HEK293 (cell line): Measurements from ENCODE around the gene SERAC1.

ENCODE experiments used
- CTCF ChIA-PET: fragments of 350-600 bp; formaldehyde crosslinking; extraction: SDS; loops from one replicate; lab custom pipeline; 2021; ENCODE audit warnings: antibody characterized with exemption; lab: Yijun Ruan, JAX
- POLR2A ChIA-PET: fragments of 300-600 bp; formaldehyde crosslinking; extraction: SDS; loops from one replicate; lab custom pipeline; 2020; ENCODE audit warnings: antibody characterized with exemption, inconsistent platforms; lab: Yijun Ruan, JAX
- H3K27ac ChIP-seq: fragments of 200-500 bp; sonication (Bioruptor generic); 2 replicates; pipeline ENCODE4 v1.5.1; 2014; ENCODE audit warnings: low read depth, low read length, control low read depth, inconsistent platforms; ENCODE audit errors: extremely low read depth
- H3K36me3 ChIP-seq, 2 experiments: fragments of 200-500 bp in 1 of 2; sonication (Bioruptor generic) in 1 of 2; 1 replicate in 1 of 2; 2 replicates in 1 of 2; pipeline ENCODE4 v1.5.1; 2014 to 2017; ENCODE audit warnings: inconsistent platforms in 2 of 2, low read length in 2 of 2; ENCODE audit not compliant: control insufficient read depth in 2 of 2, insufficient read depth in 1 of 2
- H3K4me1 ChIP-seq: fragments of 200-500 bp; sonication (Bioruptor generic); 2 replicates; pipeline ENCODE4 v1.5.1; 2014; ENCODE audit warnings: mild to moderate bottlenecking, low read length, inconsistent platforms; ENCODE audit not compliant: control insufficient read depth, insufficient read depth
- H3K4me3 ChIP-seq: 2 replicates; pipeline ENCODE4 v1.5.1; 2011; ENCODE audit warnings: low read depth, mild to moderate bottlenecking, control low read depth, low read length, moderate library complexity
- H3K9me3 ChIP-seq: fragments of 200-500 bp; sonication (Bioruptor generic); 2 replicates; pipeline ENCODE4 v1.5.1; 2014; ENCODE audit warnings: low read depth, low read length, inconsistent platforms; ENCODE audit not compliant: control insufficient read depth, insufficient read depth
- BCL11A ChIP-seq: fragments of 450-650 bp; formaldehyde crosslinking; IDR thresholded peaks from 2 replicates; pipeline ENCODE4 v1.5.1; 2016; ENCODE audit warnings: low read depth, missing biosample characterization, missing genetic modification characterization
- GFI1B ChIP-seq: fragments of 450-650 bp; formaldehyde crosslinking; IDR thresholded peaks from 2 replicates; pipeline ENCODE4 v1.5.1; 2016; ENCODE audit warnings: missing biosample characterization, missing genetic modification characterization
- HOXD13 ChIP-seq: sonication (generic); formaldehyde crosslinking; IDR thresholded peaks from 2 replicates; pipeline ENCODE4 v1.8.0; 2022; ENCODE audit warnings: missing genetic modification reagents, borderline replicate concordance
- MYNN ChIP-seq: fragments of 450-650 bp; formaldehyde crosslinking; IDR thresholded peaks from 2 replicates; pipeline ENCODE4 v1.5.1; 2016; ENCODE audit warnings: missing biosample characterization, missing genetic modification characterization, borderline replicate concordance
- OSR2 ChIP-seq: fragments of 450-650 bp; formaldehyde crosslinking; IDR thresholded peaks from 2 replicates; pipeline ENCODE4 v1.5.1; 2016; ENCODE audit warnings: missing biosample characterization, missing genetic modification characterization
- SCRT1 ChIP-seq: fragments of 450-650 bp; formaldehyde crosslinking; IDR thresholded peaks from 2 replicates; pipeline ENCODE4 v1.5.1; 2016; ENCODE audit warnings: missing biosample characterization, missing genetic modification characterization, borderline replicate concordance
- SCRT2 ChIP-seq: fragments of 450-650 bp; formaldehyde crosslinking; IDR thresholded peaks from 2 replicates; pipeline ENCODE4 v1.5.1; 2016; ENCODE audit warnings: missing biosample characterization, missing genetic modification characterization
- TCF7L2 ChIP-seq: IDR thresholded peaks from 2 replicates; pipeline ENCODE4 v1.6.1; 2011; ENCODE audit warnings: low read depth, mild to moderate bottlenecking, inconsistent platforms, low read length, moderate library complexity, borderline replicate concordance
- ZBTB20 ChIP-seq: fragments of 450-650 bp; formaldehyde crosslinking; IDR thresholded peaks from 2 replicates; pipeline ENCODE4 v1.5.1; 2016; ENCODE audit warnings: missing biosample characterization, missing genetic modification characterization
- ZEB2 ChIP-seq: fragments of 450-650 bp; formaldehyde crosslinking; IDR thresholded peaks from 2 replicates; pipeline ENCODE4 v1.5.1; 2016; ENCODE audit warnings: missing biosample characterization, missing genetic modification characterization
- ZIC2 ChIP-seq: fragments of 450-650 bp; formaldehyde crosslinking; IDR thresholded peaks from 2 replicates; pipeline ENCODE4 v1.5.1; 2016; ENCODE audit warnings: missing biosample characterization, missing genetic modification characterization
- ZNF112 ChIP-seq: fragments of 450-650 bp; formaldehyde crosslinking; IDR thresholded peaks from 2 replicates; pipeline ENCODE4 v1.5.0; 2017; ENCODE audit warnings: missing biosample characterization, missing genetic modification characterization
- ZNF133 ChIP-seq: fragments of 450-650 bp; formaldehyde crosslinking; IDR thresholded peaks from 2 replicates; pipeline ENCODE4 v1.5.1; 2016; ENCODE audit warnings: missing biosample characterization, missing genetic modification characterization
- ZNF138 ChIP-seq: fragments of 450-650 bp; formaldehyde crosslinking; IDR thresholded peaks from 2 replicates; pipeline ENCODE4 v1.5.1; 2016; ENCODE audit warnings: missing biosample characterization, missing genetic modification characterization, borderline replicate concordance
- ZNF169 ChIP-seq: fragments of 450-650 bp; formaldehyde crosslinking; IDR thresholded peaks from 2 replicates; pipeline ENCODE4 v1.5.1; 2016; ENCODE audit warnings: missing biosample characterization, missing genetic modification characterization
- ZNF239 ChIP-seq: fragments of 450-650 bp; formaldehyde crosslinking; IDR thresholded peaks from 2 replicates; pipeline ENCODE4 v1.5.1; 2016; ENCODE audit warnings: missing biosample characterization, missing genetic modification characterization
- ZNF274 ChIP-seq, 2 experiments: fragments of 200-500 bp in 1 of 2; fragments of 450-650 bp in 1 of 2; sonication (Bioruptor generic) in 1 of 2; formaldehyde crosslinking in 1 of 2; IDR thresholded peaks; 2 replicates each; pipeline versions ENCODE4 v1.5.1 to v1.6.1; 2014 to 2016; ENCODE audit warnings: borderline replicate concordance in 1 of 2, inconsistent platforms in 1 of 2, low read length in 1 of 2, missing biosample characterization in 1 of 2, missing genetic modification characterization in 1 of 2
- ZNF549 ChIP-seq: fragments of 450-650 bp; IDR thresholded peaks from 2 replicates; pipeline ENCODE4 v1.5.1; 2018; ENCODE audit warnings: missing biosample characterization, missing genetic modification characterization, mild to moderate bottlenecking, inconsistent platforms, moderate library complexity
- ZNF571 ChIP-seq: fragments of 450-650 bp; formaldehyde crosslinking; IDR thresholded peaks from 2 replicates; pipeline ENCODE4 v1.5.0; 2017; ENCODE audit warnings: missing biosample characterization, missing genetic modification characterization
- ZNF843 ChIP-seq: fragments of 450-650 bp; formaldehyde crosslinking; IDR thresholded peaks from 2 replicates; pipeline ENCODE4 v1.5.1; 2016; ENCODE audit warnings: missing biosample characterization, missing genetic modification characterization
- TF ChIP-seq, protein P1 (sequence below): fragments of 450-650 bp; formaldehyde crosslinking; IDR thresholded peaks from 2 replicates; pipeline ENCODE4 v1.5.1; 2017; ENCODE audit warnings: missing biosample characterization, missing genetic modification characterization
- TF ChIP-seq, protein P2 (sequence below): fragments of 450-650 bp; formaldehyde crosslinking; IDR thresholded peaks from 2 replicates; pipeline ENCODE4; 2016; ENCODE audit warnings: missing biosample characterization, missing genetic modification characterization
- TF ChIP-seq, protein P3 (sequence below): fragments of 450-650 bp; formaldehyde crosslinking; IDR thresholded peaks from 2 replicates; pipeline ENCODE4 v1.5.1; 2016; ENCODE audit warnings: missing biosample characterization, missing genetic modification characterization, low read depth
- TF ChIP-seq, protein P4 (sequence below): fragments of 450-650 bp; formaldehyde crosslinking; IDR thresholded peaks from 2 replicates; pipeline ENCODE4 v1.5.1; 2016; ENCODE audit warnings: missing biosample characterization, missing genetic modification characterization
- TF ChIP-seq, protein P5 (sequence below): fragments of 450-650 bp; formaldehyde crosslinking; conservative IDR thresholded peaks from 2 replicates; pipeline ENCODE4 v1.5.1; 2016; ENCODE audit warnings: low read depth, missing biosample characterization, missing genetic modification characterization

Gene SERAC1

DNA sequence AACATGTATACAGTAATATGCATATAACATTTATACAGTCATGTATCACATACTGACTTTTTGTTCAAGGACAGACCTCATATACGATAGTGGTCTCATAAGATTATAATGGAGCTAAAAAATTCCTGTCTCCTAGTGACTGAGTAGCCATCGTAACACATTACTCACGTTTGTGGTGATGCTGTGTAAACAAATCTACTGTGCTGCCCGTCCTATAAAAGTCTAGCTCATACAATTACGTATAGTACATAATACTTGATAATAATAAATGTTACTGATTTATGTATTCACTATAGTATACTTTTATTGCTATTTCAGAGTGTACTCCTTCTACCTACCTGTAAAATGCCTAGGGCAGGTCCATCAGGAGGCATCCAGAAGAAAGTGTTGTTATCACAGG, 17.4 kb downstream of the SERAC1 start:
- H3K9me3 ChIP-seq, result no peaks in the 10 kb centered on the region
- peaks cover 5% of the 10 kb centered on the region; the same call in 1 of the 2 replicates for H3K4me1 ChIP-seq
- peaks cover 9 to 30% of the 10 kb centered on the region in 2 experiments for H3K36me3 ChIP-seq
- TF ChIP-seq, protein P1, sequence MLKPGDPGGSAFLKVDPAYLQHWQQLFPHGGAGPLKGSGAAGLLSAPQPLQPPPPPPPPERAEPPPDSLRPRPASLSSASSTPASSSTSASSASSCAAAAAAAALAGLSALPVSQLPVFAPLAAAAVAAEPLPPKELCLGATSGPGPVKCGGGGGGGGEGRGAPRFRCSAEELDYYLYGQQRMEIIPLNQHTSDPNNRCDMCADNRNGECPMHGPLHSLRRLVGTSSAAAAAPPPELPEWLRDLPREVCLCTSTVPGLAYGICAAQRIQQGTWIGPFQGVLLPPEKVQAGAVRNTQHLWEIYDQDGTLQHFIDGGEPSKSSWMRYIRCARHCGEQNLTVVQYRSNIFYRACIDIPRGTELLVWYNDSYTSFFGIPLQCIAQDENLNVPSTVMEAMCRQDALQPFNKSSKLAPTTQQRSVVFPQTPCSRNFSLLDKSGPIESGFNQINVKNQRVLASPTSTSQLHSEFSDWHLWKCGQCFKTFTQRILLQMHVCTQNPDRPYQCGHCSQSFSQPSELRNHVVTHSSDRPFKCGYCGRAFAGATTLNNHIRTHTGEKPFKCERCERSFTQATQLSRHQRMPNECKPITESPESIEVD (tag by site-specific recombination), result peak; percentile 77
- peak; percentile 57; the same call in 1 of the 2 replicates for TF ChIP-seq ZNF843 (tag by site-specific recombination)
- no peak for TF ChIP-seq ZNF138 (tag by site-specific recombination)
- 0 out of 2 replicates have a peak, but pooled peaks have one; percentile 17 for TF ChIP-seq BCL11A
- TF ChIP-seq, protein P2, sequence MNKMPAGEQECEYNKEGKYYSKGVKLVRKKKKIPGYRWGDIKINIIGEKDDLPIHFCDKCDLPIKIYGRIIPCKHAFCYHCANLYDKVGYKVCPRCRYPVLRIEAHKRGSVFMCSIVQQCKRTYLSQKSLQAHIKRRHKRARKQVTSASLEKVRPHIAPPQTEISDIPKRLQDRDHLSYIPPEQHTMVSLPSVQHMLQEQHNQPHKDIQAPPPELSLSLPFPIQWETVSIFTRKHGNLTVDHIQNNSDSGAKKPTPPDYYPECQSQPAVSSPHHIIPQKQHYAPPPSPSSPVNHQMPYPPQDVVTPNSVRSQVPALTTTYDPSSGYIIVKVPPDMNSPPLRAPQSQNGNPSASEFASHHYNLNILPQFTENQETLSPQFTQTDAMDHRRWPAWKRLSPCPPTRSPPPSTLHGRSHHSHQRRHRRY (tag by site-specific recombination), result no peak
- no peak for TF ChIP-seq TCF7L2
- TF ChIP-seq ZEB2, result peak; percentile 57; the same call in 1 of the 2 replicates
- TF ChIP-seq ZNF239 (tag by site-specific recombination), result no peak
- TF ChIP-seq ZNF274 (IDR thresholded peaks at IDR 0.05; ENCODE audit: low read length), result no peak
- no peak for TF ChIP-seq ZNF274 (tag by site-specific recombination; IDR thresholded peaks at IDR 0.05; ENCODE audit: borderline replicate concordance)
- peak; percentile 75; the same call in 1 of the 2 replicates for TF ChIP-seq OSR2 (tag by site-specific recombination)
- no peak for TF ChIP-seq SCRT2
- TF ChIP-seq ZNF549 (tag by site-specific recombination), result peak; percentile 92
- no peak for TF ChIP-seq ZNF169 (tag by site-specific recombination)
- 0 out of 2 replicates have a peak, but pooled peaks have one; percentile 18 for TF ChIP-seq HOXD13 (CRISPR knock-in tag)
- no peak for TF ChIP-seq MYNN
- TF ChIP-seq, protein P3, sequence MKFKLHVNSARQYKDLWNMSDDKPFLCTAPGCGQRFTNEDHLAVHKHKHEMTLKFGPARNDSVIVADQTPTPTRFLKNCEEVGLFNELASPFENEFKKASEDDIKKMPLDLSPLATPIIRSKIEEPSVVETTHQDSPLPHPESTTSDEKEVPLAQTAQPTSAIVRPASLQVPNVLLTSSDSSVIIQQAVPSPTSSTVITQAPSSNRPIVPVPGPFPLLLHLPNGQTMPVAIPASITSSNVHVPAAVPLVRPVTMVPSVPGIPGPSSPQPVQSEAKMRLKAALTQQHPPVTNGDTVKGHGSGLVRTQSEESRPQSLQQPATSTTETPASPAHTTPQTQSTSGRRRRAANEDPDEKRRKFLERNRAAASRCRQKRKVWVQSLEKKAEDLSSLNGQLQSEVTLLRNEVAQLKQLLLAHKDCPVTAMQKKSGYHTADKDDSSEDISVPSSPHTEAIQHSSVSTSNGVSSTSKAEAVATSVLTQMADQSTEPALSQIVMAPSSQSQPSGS (tag by site-specific recombination), result 0 out of 2 replicates have a peak, but pooled peaks have one; percentile 20
- no peak for TF ChIP-seq ZNF571
- TF ChIP-seq ZNF133 (tag by site-specific recombination), result no peak
- TF ChIP-seq ZBTB20 (tag by site-specific recombination), result no peak
- TF ChIP-seq, all 188 proteins: peak for 8
- H3K4me3 ChIP-seq, result no peak overlapping the region
- ChIA-PET CTCF (interaction anchor here (0.5 to 10.1 kb wide), 6 partner anchors 18 to 540 kb away, joined by 3 to 103 read pairs (median 6); no protein-coding TSS in a partner anchor), POLR2A (interaction anchor here (0.6 to 1.0 kb wide), 3 partner anchors 12 to 316 kb away, joined by 4 to 12 read pairs (median 4); partner anchors contain the start of genes GTF2H5 and SERAC1)
- no peak overlapping the region for H3K27ac ChIP-seq

DNA sequence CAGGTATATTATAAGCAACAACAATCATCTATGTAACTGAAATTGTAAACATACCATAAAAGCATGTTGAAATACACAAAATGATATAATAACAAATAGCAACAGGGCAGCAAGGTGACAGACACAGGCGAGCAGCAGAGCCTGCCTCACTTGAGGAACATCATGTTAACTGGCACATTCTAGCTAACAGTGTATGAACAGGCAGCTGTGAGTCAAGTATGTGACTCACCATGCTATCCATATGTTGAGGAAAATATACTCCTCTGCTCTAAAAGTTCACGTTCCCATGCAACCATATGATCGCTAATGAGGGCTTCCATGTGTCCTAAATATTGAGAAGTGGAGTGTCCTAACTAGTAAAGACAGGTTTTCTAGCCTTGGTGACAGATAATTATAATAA, 18.4 kb downstream of the SERAC1 start:
- Histone ChIP-seq H3K4me1 (peaks cover 5% of the 10 kb centered on the region; the same call in 1 of the 2 replicates), H3K9me3 (no peaks in the 10 kb centered on the region), H3K36me3 (peaks cover 18 to 22% of the 10 kb centered on the region in 2 experiments), H3K4me3 (no peak overlapping the region), H3K27ac (no peak overlapping the region)
- CTCF ChIA-PET, result interaction anchor here (0.6 to 10.1 kb wide), 6 partner anchors 17 to 955 kb away, joined by 3 to 103 read pairs (median 5); no protein-coding TSS in a partner anchor
- POLR2A ChIA-PET, result no interaction called here
- no peak for TF ChIP-seq SCRT1 (tag by site-specific recombination)
- TF ChIP-seq, protein P4, sequence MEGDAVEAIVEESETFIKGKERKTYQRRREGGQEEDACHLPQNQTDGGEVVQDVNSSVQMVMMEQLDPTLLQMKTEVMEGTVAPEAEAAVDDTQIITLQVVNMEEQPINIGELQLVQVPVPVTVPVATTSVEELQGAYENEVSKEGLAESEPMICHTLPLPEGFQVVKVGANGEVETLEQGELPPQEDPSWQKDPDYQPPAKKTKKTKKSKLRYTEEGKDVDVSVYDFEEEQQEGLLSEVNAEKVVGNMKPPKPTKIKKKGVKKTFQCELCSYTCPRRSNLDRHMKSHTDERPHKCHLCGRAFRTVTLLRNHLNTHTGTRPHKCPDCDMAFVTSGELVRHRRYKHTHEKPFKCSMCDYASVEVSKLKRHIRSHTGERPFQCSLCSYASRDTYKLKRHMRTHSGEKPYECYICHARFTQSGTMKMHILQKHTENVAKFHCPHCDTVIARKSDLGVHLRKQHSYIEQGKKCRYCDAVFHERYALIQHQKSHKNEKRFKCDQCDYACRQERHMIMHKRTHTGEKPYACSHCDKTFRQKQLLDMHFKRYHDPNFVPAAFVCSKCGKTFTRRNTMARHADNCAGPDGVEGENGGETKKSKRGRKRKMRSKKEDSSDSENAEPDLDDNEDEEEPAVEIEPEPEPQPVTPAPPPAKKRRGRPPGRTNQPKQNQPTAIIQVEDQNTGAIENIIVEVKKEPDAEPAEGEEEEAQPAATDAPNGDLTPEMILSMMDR (tag by site-specific recombination), result no peak
- TF ChIP-seq ZIC2 (tag by site-specific recombination), result no peak
- no peak for TF ChIP-seq GFI1B (tag by site-specific recombination)
- TF ChIP-seq ZNF112 (tag by site-specific recombination), result no peak
- TF ChIP-seq, protein P5, sequence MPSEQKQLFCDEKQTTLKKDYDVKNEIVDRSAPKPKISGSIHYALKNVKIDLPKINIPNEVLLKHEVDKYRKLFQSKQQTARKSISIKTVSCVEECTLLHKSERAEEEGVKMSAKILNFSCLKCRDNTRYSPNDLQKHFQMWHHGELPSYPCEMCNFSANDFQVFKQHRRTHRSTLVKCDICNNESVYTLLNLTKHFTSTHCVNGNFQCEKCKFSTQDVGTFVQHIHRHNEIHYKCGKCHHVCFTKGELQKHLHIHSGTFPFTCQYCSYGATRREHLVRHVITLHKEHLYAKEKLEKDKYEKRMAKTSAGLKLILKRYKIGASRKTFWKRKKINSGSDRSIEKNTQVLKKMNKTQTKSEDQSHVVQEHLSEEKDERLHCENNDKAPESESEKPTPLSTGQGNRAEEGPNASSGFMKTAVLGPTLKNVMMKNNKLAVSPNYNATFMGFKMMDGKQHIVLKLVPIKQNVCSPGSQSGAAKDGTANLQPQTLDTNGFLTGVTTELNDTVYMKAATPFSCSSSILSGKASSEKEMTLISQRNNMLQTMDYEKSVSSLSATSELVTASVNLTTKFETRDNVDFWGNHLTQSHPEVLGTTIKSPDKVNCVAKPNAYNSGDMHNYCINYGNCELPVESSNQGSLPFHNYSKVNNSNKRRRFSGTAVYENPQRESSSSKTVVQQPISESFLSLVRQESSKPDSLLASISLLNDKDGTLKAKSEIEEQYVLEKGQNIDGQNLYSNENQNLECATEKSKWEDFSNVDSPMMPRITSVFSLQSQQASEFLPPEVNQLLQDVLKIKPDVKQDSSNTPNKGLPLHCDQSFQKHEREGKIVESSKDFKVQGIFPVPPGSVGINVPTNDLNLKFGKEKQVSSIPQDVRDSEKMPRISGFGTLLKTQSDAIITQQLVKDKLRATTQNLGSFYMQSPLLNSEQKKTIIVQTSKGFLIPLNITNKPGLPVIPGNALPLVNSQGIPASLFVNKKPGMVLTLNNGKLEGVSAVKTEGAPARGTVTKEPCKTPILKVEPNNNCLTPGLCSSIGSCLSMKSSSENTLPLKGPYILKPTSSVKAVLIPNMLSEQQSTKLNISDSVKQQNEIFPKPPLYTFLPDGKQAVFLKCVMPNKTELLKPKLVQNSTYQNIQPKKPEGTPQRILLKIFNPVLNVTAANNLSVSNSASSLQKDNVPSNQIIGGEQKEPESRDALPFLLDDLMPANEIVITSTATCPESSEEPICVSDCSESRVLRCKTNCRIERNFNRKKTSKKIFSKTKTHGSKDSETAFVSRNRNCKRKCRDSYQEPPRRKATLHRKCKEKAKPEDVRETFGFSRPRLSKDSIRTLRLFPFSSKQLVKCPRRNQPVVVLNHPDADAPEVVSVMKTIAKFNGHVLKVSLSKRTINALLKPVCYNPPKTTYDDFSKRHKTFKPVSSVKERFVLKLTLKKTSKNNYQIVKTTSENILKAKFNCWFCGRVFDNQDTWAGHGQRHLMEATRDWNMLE (tag by site-specific recombination), result no peak
